Pancreas (tissue), 10 donors: Measurements from ENCODE around the gene EGR1. TPM values are rescaled to one million over a fixed set of nuclear protein-coding genes. Genes with fewer than 3 reads are reported as not detected.

Source experiments
- ATAC-seq, 4 donors: fragments of 200-7000 bp; cut with Tn5 transposase; one replicate each; pipeline versions ENCODE4 v1.8.0 to v1.9.1; 2020; ENCODE audit warnings: mild to moderate bottlenecking in 4 of 4, moderate library complexity in 4 of 4
- DNase-seq, 6 donors: peaks; one replicate each; pipeline ENCODE4 v3.0.0-alpha.2; 2020
- FAIRE-seq: peaks from 2 replicates; lab custom pipeline; 2012; peaks lifted over from hg19 to GRCh38; lab: Jason Lieb, UNC
- H3K27ac ChIP-seq, 4 donors: fragments of 200-600 bp; sonication (generic); 1 replicate in 3 of 4; 2 replicates in 1 of 4; pipeline versions ENCODE4 v1.5.0 to v1.8.0; 2020
- H3K27me3 ChIP-seq, 4 donors: fragments of 200-600 bp; one replicate each; pipeline ENCODE4 v1.8.0; 2021
- H3K36me3 ChIP-seq, 3 donors: fragments of 200-600 bp; sonication (generic) in 1 of 3; one replicate each; pipeline versions ENCODE4 v1.5.0 to v1.8.0; 2020 to 2021
- H3K4me1 ChIP-seq, 3 donors: fragments of 200-600 bp; one replicate each; pipeline ENCODE4 v1.8.0; 2021
- H3K4me3 ChIP-seq, 4 donors: fragments of 200-600 bp; sonication (generic) in 2 of 4; one replicate each; pipeline versions ENCODE4 v1.5.0 to v1.8.0; 2020 to 2021
- H3K9me3 ChIP-seq, 4 donors: fragments of 200-600 bp; one replicate each; pipeline ENCODE4 v1.8.0; 2021
- CTCF ChIP-seq, 4 donors: fragments of 200-600 bp; sonication (generic) in 3 of 4; IDR thresholded peaks; one replicate each; pipeline versions ENCODE4 v1.5.0 to v1.8.0; 2021; ENCODE audit warnings: antibody characterized with exemption in 4 of 4
- WGBS, 2 donors: extraction: QIAGEN DNeasy Blood & Tissue Kit; methylation state at CpG; one replicate each; pipeline ENCODE4 v1.1.7; 2013; 5-methylcytosine and 5-hydroxymethylcytosine counted together
- intact Hi-C, 3 donors: fragments of 100-400 bp; cut with DNase I; formaldehyde crosslinking; loops; one replicate each; pipeline versions ENCODE4 v1.11.1 to v1.14.2; 2022
- polyA plus RNA-seq, 2 donors: library from polyadenylated mRNA; stranded (reverse); fragments of 200-250 nt; gene quantifications; one replicate each; pipeline ENCODE4 v1.2.3, GENCODE V29; 2013
- total RNA-seq, 6 donors: library from RNA; stranded (reverse); fragmentation: NEBNext Ultra II Directional in 4 of 6; extraction: Animal tissue kit (Norgen Biotek cat#: 25700) in 4 of 6; gene quantifications; one replicate each; pipeline versions ENCODE4 v1.2.1 to v1.2.4, GENCODE V29; 2021 to 2023
- donor health status: healthy with polysubstance abuse.
- donor health status: DM: no; HTN: no; CAD: no; lungs with moderate emphysema.
- donor health status: DM: no; HTN: no; CAD: no.
- donor health status: control.
- donor health status: control.
- donor health status: Bipolar disorder and iron deficiency.
- donor health status: DM: yes; HTN: yes; CAD: no.
- donor health status: DM: no; HTN: no; CAD: no.
- donor health status: DM: no; HTN: no; CAD: no.
- donor health status: DM: yes; HTN: yes; CAD: no.

The EGR1 gene
- total and polyA plus RNA-seq, 8 donors = 16.4 to 120 (median 31.0) TPM

DNA sequence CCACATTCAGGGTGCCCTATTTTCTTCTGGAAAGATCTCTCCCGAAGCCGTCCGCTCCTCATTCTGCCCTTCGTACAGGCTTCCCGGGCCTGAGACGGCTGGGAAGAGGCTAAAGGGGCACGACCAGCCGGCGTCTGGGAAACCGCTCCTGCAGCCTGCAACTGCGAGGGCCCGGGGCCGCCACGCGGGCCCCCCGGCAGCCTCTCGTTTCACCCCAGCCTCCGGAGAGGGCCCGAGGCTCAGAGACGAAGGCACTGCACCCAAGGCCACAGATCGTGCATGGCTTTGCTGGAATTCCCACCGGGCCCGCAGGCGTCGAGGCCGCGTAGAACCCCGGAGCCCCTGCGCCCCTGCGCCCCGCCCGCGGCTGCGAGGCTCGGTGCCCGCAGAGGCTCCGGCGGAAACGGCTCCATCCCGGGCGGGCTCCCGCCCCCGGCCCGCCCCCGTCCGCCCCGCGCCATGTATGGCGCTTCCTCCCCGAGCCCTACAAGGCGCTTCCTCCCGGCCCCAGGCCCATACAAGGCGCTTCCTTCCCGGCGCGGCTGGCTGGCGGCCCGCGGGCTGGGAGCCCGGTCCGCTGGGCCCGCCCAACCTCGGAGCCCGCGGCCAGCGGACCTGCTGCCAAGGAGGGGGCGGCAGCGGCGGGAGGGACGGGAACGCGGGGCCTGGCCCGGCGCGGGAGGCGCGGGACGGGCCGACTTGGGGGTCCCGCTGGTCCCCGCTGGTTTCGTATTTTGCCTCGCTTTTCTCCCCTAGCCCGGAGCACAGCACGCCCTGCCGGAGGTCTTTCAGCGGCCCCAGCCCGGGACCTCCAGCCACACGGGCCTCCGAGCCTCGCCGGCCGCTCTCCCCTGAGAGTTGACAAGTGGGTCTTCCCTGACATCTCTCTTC, 26.6 kb downstream of the EGR1 start:
- peak; percentile 90 to 97 (median 94) for DNase-seq
- FAIRE-seq = no peak
- no peak for TF ChIP-seq CTCF (IDR thresholded peaks at IDR 0.05)
- intact Hi-C loops = no loop called here
- WGBS, 2 donors = 6 to 8% methylated on average over 67 to 93 of the region's 93 CpGs
- H3K27ac ChIP-seq = no peak overlapping the region
- no peaks in the 10 kb centered on the region for H3K27me3 ChIP-seq
- H3K9me3 ChIP-seq = no peaks in the 10 kb centered on the region
- no peaks in the 10 kb centered on the region for H3K36me3 ChIP-seq
- H3K4me3 ChIP-seq = peak overlapping the region; percentile 21 to 57 (median 39)
- peaks cover 9 to 24% (median 18%) of the 10 kb centered on the region in 3 donors for H3K4me1 ChIP-seq
- ATAC-seq = peak; percentile 95 to 97 (median 96)

DNA sequence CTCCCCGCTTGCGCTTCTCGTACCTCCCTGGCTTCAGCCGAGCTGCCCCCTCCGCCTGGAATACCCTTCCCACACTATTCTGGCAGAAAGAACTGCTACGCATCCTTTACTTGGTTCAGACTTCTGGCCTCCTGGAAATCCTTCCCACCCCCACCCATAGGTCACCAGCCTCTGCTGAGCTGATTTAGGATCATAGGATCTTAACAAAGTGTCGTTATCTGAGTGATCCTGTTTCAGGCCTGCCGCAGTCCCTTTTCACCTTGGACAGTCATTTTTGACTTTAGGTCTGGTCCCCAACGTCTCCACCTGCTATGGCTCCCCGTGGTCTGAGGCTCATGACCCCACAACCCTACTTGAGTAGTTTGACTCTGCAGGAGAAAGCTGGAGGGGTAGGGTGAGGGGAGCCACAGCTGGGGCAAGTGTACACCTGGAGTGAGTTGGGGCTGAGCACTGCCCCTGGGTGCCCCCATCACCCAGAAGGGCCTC, 27.3 kb downstream of the EGR1 start:
- H3K27ac ChIP-seq = peak overlapping the region in 1 of 4 donors; percentile 22
- ATAC-seq (peak in 2 of 4 donors; percentile 0 to 1), DNase-seq (no peak), FAIRE-seq (no peak)
- no peaks in the 10 kb centered on the region for H3K27me3 ChIP-seq
- intact Hi-C loops = no loop called here
- peaks cover 9 to 24% (median 18%) of the 10 kb centered on the region in 3 donors for H3K4me1 ChIP-seq
- no peaks in the 10 kb centered on the region for H3K9me3 ChIP-seq
- 23 to 36% methylated on average over 10 of the region's 10 CpGs for WGBS, 2 donors
- no peak for TF ChIP-seq CTCF (IDR thresholded peaks at IDR 0.05)
- H3K4me3 ChIP-seq = peak overlapping the region; percentile 12 to 57 (median 39)
- H3K36me3 ChIP-seq = no peaks in the 10 kb centered on the region

- TF ChIP-seq CTCF (IDR thresholded peaks at IDR 0.05) = no peak
- 69 to 77% methylated on average over 7 of the region's 7 CpGs for WGBS, 2 donors
- DNase-seq (no peak), FAIRE-seq (no peak), ATAC-seq (no peak)
- Histone ChIP-seq H3K27ac (no peak overlapping the region), H3K4me1 (peaks cover 8 to 13% (median 9%) of the 10 kb centered on the region in 3 donors), H3K4me3 (no peak overlapping the region), H3K9me3 (no peaks in the 10 kb centered on the region), H3K27me3 (no peaks in the 10 kb centered on the region), H3K36me3 (no peaks in the 10 kb centered on the region)
- intact Hi-C loops = no loop called here
Observed at GRCh38 chr5:138495351-138495750, 30.1 kb downstream of the EGR1 start.

DNA sequence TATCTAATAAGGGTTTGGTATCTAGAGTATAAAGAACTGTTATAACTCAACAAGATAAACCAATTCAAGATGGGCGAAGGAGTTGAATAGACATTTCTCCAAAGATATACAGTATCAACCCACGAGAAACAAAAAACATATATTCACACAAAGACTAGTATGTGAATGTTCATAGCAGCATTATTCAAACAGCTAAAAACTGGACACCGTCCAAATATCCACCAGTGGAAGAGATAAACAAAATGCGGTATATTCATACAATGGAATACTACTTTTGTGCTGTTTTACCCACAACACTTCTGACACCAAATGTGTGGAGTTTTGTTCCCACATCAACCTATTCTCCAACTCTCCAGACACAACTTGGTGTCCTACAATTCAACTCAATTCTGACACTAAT, 33.1 kb downstream of the EGR1 start:
- no peak for ATAC-seq
- H3K27ac ChIP-seq = no peak overlapping the region
- H3K4me3 ChIP-seq = no peak overlapping the region
- H3K27me3 ChIP-seq = no peaks in the 10 kb centered on the region
- no peaks in the 10 kb centered on the region for H3K9me3 ChIP-seq
- intact Hi-C loops = no loop called here
- H3K4me1 ChIP-seq = no peaks in the 10 kb centered on the region
- H3K36me3 ChIP-seq = no peaks in the 10 kb centered on the region
- no peak for TF ChIP-seq CTCF (IDR thresholded peaks at IDR 0.05)
- DNase-seq = no peak
- WGBS, 2 donors = 50 to 53% methylated on average over 4 of the region's 4 CpGs
- no peak for FAIRE-seq
